Astrocyte (in vitro differentiated cells and primary cell): ENCODE data around the gene AMMECR1.

Source experiments
- CTCF ChIP-seq: IDR thresholded peaks from 2 replicates; pipeline ENCODE4 v1.5.1; 2011; ENCODE audit warnings: low read depth, mild to moderate bottlenecking, inconsistent platforms, low read length, moderate library complexity; ENCODE audit not compliant: insufficient read depth
- EZH2 ChIP-seq: IDR thresholded peaks from 2 replicates; pipeline ENCODE4 v1.6.1; 2012; ENCODE audit warnings: mild to moderate bottlenecking, low read length, inconsistent platforms; ENCODE audit not compliant: insufficient read depth

- no peak for TF ChIP-seq CTCF
- TF ChIP-seq EZH2, result no peak
Measured at GRCh38 chrX:110170029-110170428, 147.9 kb downstream of the AMMECR1 start.
